ENCODE measurements around the gene TLL2.

The TLL2 gene

DNA sequence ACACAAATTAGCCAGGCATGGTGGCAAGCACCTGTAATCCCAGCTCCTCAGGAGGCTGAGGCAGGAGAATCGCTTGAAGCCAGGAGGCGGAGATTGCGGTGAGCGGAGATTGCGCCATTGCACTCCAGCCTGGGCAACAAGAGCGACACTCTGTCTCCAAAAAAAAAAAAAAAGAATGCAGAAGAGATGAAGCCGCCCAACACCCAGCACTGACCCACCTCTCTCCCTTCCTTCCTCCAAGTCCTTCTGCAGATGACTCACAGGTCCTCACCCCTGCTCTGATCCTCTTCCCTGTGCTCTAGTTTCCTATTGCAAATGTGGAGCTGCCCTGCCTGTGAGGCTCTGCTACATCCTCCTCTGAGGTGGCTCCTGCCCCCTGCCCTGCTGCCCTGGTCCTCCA, 132.9 kb downstream of the TLL2 start:
- no peak for DNase-seq

DNA sequence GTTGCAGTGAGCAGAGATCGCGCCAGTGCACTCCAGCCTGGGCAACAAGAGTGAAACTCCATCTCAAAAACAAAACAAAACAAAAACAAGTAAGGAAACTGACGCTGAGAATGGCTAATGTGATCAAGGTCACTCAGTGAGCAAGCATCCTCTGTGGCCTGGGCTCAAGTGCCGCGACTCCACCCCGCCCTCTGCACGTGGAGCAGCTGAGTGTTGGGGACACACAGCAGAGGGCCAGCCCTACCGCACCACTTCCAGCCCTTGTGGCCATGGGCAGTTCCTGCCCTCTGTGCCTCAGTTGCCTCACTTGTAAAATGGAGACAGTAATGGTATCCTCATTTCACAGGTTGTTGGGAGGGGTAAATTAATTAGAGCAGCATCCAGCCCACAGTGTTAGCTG, 134.0 kb downstream of the TLL2 start:
- DNase-seq: no peak

DNA sequence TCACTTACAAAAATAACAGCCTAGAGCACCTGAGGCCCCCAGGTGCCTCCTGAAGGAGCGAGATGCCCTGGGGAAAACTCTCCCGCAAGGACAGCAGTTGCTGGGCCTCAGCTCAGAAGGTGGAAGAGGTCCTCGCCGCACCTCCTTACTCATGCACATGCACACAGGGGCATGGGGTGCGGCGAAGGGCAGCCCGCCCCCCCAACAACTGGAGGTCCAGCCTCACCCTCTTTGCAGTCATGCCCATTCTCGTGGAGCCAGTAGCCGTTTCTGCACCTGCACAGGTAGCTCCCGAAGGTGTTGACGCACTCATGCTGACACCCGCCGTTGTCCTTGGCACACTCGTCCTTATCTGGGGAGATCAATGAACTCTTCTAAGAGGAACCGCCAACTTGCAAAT, 135.0 kb downstream of the TLL2 start:
- no peak for DNase-seq

DNA sequence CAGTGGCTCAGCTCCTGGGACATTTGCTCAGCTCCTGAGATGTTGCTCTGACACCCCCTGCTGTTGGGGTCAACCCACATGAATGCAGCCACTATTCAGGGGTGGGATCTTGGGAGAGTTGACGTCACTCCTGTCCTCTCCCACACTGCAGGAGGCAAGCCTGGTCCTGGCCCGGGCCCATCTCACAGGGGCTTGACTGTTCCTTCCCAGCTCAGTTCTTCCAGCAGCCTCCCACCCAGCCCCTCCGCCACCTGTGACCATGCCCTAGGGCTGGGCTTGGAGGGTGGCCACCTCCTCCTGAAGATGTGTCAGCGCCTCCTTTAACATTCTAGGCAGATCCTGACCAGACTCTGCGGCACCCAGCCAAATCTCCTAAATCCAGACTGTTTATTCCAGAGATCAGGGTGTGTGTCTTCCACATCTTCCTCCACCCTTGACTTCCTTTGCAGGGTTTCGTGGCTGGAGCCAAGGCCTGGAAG, 135.9 kb downstream of the TLL2 start:
- no peak for DNase-seq

DNA sequence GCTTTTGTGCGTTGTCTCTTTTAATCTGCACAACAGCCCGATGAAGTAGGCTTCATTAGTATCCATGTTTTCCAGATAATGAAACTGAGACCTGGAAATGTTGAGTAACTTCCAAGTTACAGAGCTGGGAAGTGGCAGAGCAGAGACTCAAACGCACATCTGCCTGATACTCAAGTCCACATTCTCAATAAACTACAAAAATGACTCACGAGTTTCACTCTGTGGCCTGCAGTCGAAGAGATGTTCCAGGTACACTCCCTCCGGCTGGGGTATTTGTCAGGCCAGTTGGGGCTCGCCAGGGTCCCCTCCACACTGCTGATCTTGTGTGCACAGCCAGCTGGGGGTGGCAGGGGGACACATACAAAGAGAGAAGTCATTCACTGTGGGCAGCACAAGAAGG, 137.2 kb downstream of the TLL2 start:
- no peak for DNase-seq

DNA sequence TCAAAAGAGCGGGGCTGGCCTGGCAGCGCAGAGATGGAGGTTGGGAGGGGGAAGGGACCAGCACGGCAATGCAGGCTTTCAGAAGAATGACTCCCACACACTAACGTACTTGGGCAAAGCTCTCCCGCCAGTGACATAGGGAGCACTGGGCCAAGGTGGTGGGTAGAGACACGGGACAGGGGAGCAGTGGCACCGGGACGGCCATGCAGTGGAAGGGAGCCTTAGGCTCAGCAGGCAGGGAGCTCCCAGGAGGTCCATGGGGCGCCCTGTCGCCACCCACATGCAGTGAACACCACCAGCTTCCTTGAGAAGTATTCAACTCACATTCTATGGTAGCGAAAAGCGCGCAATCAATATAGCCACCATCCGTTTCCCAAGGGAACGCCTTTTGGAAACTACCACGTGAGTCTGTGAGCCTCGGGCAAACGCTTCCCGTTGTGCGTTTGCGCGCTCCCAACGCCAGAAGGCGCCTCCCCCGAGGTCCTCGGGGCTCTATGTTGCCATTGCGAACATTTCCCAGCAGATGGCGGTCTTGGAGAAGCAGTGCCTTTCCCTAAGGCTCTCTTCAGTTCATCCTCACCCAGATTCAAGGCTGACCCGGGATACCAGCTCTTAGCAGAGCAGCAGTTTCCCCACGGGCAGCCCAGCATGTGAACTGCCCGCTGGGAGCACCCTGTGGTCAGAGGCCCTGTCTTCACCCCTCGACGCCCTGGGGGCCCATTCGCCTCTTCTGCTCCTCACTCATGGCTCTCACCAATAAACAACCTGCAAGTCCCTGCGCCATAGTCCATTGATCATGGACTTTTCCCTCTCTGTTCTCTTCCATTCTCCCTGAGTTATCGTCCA, 138.5 kb downstream of the TLL2 start:
- DNase-seq: peak; percentile 52

DNA sequence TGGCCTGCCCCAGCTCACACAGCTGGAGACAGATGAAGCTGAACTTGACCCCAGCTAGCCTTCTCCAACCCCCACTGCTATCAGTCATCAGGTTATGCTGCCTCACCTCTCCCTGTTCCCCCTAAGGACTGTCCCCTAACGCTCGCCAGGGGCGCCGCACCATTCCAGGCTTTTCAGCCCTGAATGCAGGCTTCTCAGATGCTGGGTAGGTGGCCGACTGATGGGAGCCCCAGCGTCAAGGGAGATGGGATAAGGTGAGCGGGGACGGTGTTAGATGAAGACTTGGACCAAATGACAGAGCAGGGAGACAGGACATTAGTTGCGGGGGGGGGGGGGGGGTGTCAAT, 139.1 kb downstream of the TLL2 start:
- no peak for DNase-seq

DNA sequence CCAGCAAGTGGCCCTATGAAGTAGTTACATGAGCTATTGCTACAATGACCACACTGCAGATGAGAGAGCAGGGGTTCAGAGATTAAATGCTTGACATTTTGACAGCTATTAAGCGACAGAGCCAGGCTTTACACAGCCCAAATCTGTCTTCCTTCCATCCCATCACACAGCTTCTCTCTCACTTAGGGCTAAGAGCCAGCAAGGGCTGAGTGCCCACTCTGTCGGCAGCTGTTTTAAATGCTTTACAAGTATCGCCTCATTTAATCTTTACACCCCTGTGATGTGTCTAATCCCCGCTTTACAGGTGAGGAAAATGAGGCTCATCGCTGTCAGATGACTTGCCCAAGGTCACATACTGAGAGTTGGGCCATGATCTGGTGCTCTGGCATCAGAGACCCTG, 139.7 kb downstream of the TLL2 start:
- DNase-seq: no peak

DNA sequence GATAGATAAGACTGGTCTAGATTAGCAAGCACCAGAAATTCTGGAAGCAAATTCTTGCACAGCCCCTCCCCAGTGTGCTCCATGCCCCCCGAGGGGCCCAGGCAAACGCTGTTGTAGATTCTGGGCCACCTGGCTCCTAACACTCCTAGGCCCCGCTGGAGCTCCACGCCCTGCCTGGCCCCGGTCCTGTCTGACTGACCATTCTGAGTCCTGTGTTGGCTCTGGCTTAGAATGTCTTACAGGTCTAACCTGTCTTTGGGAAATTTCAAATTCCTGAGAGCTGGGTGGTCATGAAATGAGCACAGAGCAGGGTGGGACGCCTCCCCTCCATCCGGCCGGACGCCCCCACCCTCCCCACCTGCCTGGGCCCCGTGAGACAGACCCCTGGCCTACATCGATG, 142.4 kb downstream of the TLL2 start:
- no peak for DNase-seq

DNA sequence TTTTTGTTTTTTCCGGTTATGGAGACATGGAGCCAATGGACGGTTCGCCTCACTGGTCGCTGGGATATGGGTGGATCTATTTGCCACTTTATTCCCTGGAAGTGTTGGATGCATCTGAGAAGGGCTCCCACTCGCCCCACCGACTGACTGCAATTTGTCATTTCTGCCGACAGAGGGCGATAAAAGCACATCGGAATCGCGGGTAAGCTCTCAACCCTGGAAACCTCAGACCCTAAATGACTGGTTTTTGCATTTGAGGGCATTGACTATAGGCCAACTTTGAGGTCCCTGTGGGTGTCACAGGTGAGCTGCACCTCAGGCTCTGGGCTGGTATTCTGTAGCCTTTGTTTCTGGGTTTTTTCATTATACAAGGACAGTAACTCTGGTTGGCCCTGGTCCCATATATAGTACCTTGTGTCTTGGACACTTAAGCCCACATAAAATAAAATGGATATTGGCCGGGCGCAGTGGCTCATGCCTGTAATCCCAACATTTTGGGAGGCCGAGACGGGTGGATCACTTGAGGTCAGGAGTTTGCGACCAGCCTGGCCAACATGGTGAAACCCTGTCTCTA, 143.1 kb downstream of the TLL2 start:
- DNase-seq: peak; percentile 9

DNA sequence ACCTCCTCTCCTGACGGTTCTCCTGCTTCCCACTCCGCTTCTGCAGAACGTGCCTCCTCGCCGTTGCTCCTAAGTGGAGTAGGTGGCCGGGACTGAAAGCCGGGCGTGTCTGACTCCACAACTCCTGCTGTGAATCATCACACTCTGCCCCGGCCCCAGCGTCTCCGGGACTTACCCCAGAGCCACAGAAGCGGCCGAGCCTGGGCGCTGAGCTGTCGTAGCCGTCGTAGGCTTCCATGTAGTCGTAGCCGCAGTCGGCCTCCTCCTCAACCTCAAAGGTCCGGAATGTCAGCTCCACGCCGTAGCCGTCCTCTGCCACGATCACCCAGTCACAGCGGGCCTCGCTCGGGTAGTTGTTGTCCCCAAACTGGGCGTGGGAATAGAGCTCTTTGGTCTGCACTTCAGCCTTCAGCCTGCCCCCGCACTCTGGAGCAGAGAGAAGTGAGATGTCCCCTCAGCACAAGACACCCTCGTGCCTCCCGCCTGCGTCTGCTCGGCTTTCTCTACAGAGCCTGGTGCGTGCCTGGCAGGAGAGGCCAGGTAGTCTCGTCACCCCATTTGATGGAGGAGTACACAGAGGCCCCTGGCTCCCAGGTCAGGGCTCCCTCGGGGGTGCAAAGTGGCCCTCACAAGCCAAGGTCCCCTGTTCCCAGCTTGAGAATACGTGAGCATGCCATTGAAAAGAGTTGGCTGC, 143.7 kb downstream of the TLL2 start:
- DNase-seq: no peak

DNA sequence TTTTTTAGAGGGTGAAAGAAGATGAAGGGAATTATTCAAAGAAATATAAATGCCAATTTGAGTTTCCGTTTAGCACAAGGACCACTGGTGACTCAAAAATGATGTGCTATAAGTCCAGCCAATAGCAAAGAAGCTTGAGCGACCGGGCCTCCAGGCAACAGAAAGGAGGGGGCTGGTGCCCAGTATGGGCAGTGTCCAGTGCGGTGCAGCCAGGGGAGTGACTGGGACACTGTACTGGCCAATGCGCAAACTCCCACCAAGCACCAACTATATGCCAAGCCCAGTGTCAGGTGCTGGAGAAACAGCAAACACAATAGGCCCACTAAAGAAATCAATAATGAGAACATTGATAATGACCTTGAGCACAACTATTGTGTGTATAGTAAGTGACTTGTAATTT, 144.8 kb downstream of the TLL2 start:
- no peak for DNase-seq

DNA sequence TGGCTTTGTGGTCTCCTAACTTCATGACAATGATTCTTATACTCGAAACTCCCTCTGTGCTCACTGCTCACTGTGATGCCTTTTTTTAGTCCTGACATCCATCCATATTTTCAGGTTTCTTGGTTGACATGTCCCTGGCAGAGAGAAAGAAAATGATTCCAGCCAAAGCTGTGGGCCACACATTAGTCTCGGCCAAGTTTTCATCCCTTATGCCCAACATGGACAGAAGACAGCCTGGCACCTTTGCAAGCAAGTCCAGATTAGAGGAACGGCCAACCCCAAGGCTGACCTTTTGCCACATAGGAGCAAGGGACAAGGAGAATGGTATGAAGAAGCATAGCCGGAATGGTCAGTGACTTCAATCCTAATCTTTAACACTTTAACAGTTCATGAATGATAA, 146.3 kb downstream of the TLL2 start:
- no peak for DNase-seq

DNA sequence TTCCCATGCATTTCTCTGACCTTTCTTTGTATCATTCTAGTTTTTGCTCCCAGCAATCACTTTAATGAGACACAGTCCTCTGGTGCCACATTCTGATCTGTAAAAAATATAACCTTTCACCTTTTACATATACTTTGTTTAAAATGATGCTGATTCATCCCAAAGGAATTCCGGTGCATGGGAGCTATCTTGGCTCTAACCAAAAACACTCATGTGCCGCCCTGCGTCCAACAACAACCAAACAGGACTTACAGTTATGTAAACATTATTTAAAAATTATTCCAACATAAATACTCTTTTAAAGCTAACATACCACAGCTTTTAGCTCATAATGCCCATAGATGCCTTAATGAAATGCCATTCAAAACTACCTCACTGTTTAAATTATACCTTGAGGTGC, 147.2 kb downstream of the TLL2 start:
- DNase-seq: no peak

DNA sequence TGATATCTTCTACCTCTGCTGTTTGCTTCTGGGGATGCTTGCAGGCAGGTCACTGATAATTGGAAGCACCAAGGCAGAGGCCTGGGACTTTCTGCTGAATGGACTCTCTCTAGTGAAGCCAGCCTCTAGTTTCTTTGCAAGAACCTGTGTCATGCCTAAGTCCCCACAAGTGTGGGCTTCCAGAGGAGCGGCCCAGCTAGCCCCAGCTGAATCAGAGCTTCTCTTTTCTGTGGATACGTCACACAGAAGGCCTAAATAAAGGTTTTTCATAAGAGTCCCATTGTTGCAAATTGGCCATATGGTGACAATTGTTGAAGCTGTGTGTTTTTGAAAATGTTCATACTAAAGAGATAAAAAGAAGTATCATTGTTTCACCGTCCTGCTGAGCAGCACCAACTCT, 148.2 kb downstream of the TLL2 start:
- no peak for DNase-seq

DNA sequence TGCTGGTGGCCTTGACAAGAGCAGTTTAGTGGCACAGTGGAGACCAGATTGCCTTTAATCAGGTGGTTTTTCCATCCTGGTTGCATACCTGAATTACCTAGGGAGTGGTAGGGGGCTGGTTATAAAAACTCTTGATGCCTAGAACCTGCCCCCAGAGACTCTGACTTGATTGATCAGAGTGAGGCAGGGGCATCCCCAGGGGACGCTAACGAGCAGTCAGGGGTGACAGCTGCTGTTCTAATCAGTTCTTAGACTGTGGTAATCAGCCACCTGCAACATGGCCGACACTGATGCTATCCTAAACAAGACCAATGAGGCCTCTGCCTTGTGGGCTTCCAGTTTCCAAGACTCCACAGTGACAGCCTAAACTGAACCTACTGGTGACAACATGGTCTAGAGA, 153.0 kb downstream of the TLL2 start:
- no peak for DNase-seq

DNA sequence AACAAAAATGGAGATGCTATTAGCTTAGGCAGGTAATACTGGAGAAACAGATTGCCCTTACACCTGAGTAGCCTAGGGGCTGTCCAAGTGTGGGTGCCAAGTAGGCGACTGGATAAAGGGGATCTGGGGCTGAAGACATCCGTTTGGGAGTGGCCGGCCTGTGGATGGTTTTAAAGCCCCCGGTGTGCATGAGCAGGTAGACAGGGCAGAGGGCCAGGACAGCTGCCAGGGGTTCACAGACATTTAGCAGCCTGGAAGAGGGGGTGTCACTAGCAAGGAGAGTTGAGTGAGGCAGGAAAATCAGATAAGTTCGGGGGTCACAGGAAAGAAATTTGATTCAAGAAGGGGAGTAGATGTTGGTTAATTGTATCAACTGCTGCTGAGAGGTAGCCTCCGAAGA, 153.4 kb downstream of the TLL2 start:
- no peak for DNase-seq

DNA sequence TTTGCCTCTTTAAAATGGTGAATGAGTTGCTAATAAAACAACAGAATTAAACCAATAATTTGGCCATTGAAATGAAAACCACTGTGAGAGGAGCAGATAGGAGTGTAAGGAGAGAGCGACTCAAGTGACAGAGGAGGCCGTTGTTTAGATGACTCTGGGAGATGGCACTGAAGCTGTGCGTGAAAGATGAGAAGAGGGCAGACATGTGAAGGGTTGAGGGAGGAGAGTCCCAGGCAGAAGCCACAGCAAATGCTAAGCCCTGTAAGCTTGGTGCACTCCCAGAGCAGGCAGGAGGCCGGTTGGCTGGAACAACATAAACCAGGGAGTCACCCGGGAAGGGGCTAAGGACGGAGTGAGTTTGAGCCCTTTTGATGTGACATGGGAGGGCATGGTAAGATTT, 154.1 kb downstream of the TLL2 start:
- no peak for DNase-seq

DNA sequence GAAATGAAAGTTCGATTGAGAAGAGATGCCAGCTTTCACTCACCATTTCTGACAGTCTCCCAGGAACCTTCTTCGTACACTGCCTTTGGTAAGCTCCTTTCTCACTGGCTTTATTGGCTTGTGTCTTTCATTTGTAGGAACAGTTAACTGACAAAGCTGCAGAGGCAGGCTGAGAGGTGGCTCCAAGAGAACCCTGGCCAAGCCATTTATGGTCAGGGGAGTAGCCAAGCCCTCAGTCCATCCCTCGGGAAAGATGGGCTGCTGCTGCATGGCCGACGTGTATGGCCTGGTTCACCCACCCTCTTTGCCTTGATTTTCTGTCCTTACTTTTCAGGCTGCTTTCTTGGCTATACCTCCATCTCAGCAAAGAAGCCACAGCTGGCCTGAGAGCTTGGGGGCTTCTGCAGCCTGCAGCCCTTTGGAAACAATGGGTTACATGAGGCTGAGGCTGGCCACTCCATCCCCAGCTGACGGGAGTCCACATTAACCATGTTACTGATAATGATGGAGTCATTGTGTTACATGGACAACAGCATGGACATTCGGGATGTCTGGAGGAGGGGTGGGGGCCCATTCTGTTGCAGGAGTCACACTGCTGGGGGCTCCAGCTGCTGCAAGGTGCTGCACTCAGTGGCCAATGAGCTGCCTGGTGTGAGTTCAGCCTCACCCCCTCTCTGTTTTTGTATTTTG, 154.7 kb downstream of the TLL2 start, which contains the start of gene OPALIN:
OPALIN (minus strand) TSS at position 152 of the 690 bp plus-strand sequence; CDS start at position 46, 106 bp downstream.
- no peak for DNase-seq

DNA sequence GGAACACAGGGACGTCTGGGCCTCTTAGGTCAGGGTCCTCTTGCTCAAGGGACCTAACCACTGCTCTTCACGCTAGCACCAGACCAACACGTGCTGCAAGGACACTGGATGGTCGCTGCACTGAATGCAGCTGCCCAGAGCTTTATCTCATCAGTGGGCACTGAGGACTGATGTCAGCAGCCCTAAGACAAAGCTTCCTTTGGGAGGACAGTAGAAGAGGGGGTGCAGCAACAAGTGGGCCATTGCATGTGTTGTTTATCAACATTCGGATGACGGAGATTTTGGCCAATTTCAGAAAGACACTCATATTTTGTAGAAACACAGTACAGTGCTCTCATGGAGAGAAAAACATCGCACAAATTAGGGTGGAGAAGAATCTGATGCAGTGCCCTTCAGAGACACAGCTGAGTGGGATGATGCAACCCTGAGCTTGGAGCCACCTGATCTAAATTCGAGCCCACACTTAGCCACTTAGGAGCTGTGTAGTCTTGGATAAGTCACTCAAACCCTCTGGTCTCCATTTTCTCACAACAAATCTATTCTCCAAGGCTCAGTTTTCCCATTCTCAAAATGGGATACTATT, 156.6 kb downstream of the TLL2 start:
- DNase-seq: no peak

DNA sequence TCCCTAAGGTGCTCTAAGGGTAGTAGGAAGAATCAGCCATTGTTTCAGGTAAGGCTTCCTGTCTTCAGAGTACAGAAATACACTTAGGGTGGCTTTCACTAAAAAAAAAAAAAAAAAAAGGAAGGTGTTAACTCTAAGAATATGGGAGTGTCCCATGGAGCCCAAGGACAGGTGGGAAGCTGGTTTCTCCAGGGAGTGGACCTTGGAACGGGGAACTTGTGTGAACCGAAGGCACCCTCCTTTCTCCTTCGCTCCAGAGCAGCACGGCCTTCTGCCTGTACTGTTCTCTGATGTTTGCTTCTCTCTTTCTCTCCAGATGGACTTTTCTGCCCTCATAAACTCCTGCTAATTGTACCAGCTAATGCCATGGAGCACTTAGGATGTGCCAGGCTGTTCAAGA, 161.1 kb downstream of the TLL2 start:
- no peak for DNase-seq

DNA sequence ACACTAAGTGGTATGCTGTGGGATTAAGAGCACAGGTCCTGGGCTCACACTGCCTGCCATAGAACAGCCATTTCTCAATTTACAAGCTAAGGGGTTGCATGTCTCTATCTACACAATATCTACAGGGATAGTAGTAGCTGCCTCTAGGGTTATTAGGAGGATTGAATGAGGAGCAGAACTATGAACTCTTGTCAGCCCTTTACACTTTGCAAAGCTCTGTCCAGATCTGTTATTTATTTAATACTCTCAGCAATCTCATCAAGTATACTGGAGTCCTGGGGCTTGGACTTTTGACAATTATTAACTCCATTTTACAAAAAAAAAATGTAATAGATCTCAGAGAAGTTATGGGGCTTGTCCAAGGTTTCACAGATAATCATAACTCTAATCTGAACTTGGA, 161.7 kb downstream of the TLL2 start:
- DNase-seq: no peak

DNA sequence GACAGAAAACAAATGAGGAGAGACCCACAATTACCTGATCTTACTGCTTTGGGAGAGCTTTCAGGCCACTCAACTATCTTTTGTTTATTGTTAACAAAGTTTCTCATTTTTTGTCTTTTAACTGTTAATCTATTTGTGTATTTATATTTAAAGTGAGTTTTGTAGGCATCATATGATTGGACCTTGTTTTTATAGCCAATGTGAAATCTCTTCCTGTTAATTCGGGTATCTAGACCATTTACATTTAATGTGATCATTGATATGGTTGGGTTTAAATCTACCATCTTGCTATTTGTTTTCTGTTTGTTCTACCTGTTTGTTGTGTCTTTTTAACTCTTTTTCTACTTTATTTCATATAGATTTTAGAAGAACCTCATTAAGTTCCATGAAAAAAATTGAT, 167.4 kb downstream of the TLL2 start:
- no peak for DNase-seq

Measured in NCI-H1105 (cell line).